ENCODE measurements around the gene MRE11.

- TF ChIP-seq ZNF274 (IDR thresholded peaks at IDR 0.05; ENCODE audit: low read depth, low read length), result no peak
- no peak for TF ChIP-seq SUZ12 (IDR thresholded peaks at IDR 0.05; ENCODE audit: extremely low read depth, insufficient read depth, insufficient read length)
These were observed 75.4 kb downstream of the MRE11 start for GRCh38 chr11:94418123-94418765.

Data from NT2/D1 (cell line).